WTC11 (cell line): ENCODE results near the gene DUOX1. TPM values are rescaled to one million over a fixed set of nuclear protein-coding genes. Genes with fewer than 3 reads are reported as not detected.

ENCODE experiments used
- ATAC-seq: fragments of 200-7000 bp; cut with Tn5 transposase; 2 replicates; pipeline ENCODE4 v1.10.0; 2021; ENCODE audit warnings: mild to moderate bottlenecking, moderate library complexity
- CTCF ChIA-PET: fragments of 300-600 bp; sonication (Branson Sonifier 250); formaldehyde crosslinking; loops from one replicate; lab custom pipeline; 2021; ENCODE audit warnings: antibody characterized with exemption; lab: Charles Lee
- POLR2A ChIA-PET: fragments of 350-600 bp; sonication (Branson Sonifier 250); formaldehyde crosslinking; loops from one replicate; lab custom pipeline; 2021; ENCODE audit warnings: antibody characterized with exemption; lab: Charles Lee
- DNase-seq: peaks from one replicate; pipeline ENCODE4 v3.0.0; 2021; ENCODE audit warnings: low spot score
- H3K27ac Mint-ChIP-seq: 2 replicates; pipeline ENCODE4 v1.8.0; 2021; ENCODE audit warnings: mixed read lengths
- H3K27me3 Mint-ChIP-seq: 2 replicates; pipeline ENCODE4 v1.8.0; 2021; ENCODE audit warnings: low read depth, mild to moderate bottlenecking, moderate library complexity, mixed read lengths
- H3K36me3 Mint-ChIP-seq: 2 replicates; pipeline ENCODE4 v1.8.0; 2021; ENCODE audit warnings: mixed read lengths
- H3K4me1 Mint-ChIP-seq: 2 replicates; pipeline ENCODE4 v1.8.0; 2022; ENCODE audit warnings: mixed read lengths
- H3K4me3 Mint-ChIP-seq: 2 replicates; pipeline ENCODE4 v1.8.0; 2021; ENCODE audit warnings: mild to moderate bottlenecking, moderate library complexity, mixed read lengths
- H3K9me3 Mint-ChIP-seq: 2 replicates; pipeline ENCODE4 v1.8.0; 2021; ENCODE audit warnings: mixed read lengths
- ETV6 ChIP-seq: sonication (generic); formaldehyde crosslinking; IDR thresholded peaks from 2 replicates; pipeline ENCODE4 v1.8.1; 2022; ENCODE audit warnings: mild to moderate bottlenecking, missing genetic modification reagents
- FOXJ3 ChIP-seq: sonication (generic); formaldehyde crosslinking; IDR thresholded peaks from 2 replicates; pipeline ENCODE4 v1.9.0; 2021; ENCODE audit warnings: missing genetic modification reagents, mild to moderate bottlenecking, borderline replicate concordance
- FOXK1 ChIP-seq: sonication (generic); formaldehyde crosslinking; IDR thresholded peaks from 2 replicates; pipeline ENCODE4 v1.8.0; 2022; ENCODE audit warnings: mild to moderate bottlenecking, moderate library complexity, missing genetic modification reagents
- FOXP1 ChIP-seq: sonication (generic); formaldehyde crosslinking; IDR thresholded peaks from 2 replicates; pipeline ENCODE4 v1.8.0; 2022; ENCODE audit warnings: missing genetic modification reagents, mild to moderate bottlenecking, moderate library complexity, borderline replicate concordance
- GABPB1 ChIP-seq: sonication (generic); formaldehyde crosslinking; IDR thresholded peaks from 2 replicates; pipeline ENCODE4 v1.8.1; 2023; ENCODE audit warnings: mild to moderate bottlenecking, missing genetic modification reagents
- IRF2 ChIP-seq: sonication (generic); formaldehyde crosslinking; IDR thresholded peaks from 2 replicates; pipeline ENCODE4 v1.8.0; 2022; ENCODE audit warnings: low read depth, missing genetic modification reagents, borderline replicate concordance
- NFE2L1 ChIP-seq: sonication (generic); formaldehyde crosslinking; IDR thresholded peaks from 2 replicates; pipeline ENCODE4 v1.8.1; 2023; ENCODE audit warnings: missing genetic modification reagents
- SP1 ChIP-seq: sonication (generic); formaldehyde crosslinking; conservative IDR thresholded peaks from 2 replicates; pipeline ENCODE4 v1.8.1; 2022; ENCODE audit warnings: missing genetic modification reagents
- TEAD4 ChIP-seq: sonication (generic); formaldehyde crosslinking; IDR thresholded peaks from 2 replicates; pipeline ENCODE4 v1.8.0; 2022; ENCODE audit warnings: mild to moderate bottlenecking, missing genetic modification reagents
- ZNF317 ChIP-seq: sonication (generic); formaldehyde crosslinking; IDR thresholded peaks from 2 replicates; pipeline ENCODE4 v1.8.1; 2023; ENCODE audit warnings: low read depth, mild to moderate bottlenecking, moderate library complexity, missing genetic modification reagents, borderline replicate concordance
- ZNF416 ChIP-seq: fragments of 250-450 bp; sonication (Bioruptor Pico); IDR thresholded peaks from 2 replicates; pipeline ENCODE4 v1.9.0; 2021; ENCODE audit warnings: mild to moderate bottlenecking, inconsistent platforms
- ZNF671 ChIP-seq: fragments of 250-450 bp; sonication (Bioruptor Pico); IDR thresholded peaks from 2 replicates; pipeline ENCODE4 v1.8.0; 2021; ENCODE audit warnings: mild to moderate bottlenecking
- total RNA-seq: library from RNA; stranded (reverse); gene quantifications from 3 replicates; pipeline ENCODE4 v1.2.3, GENCODE V29; 2021
- TF ChIP-seq, protein P1 (sequence below): sonication (generic); formaldehyde crosslinking; IDR thresholded peaks from 2 replicates; pipeline ENCODE4 v1.8.1; 2022; ENCODE audit warnings: low read depth, missing genetic modification reagents, borderline replicate concordance
- TF ChIP-seq, protein P2 (sequence below): sonication (generic); formaldehyde crosslinking; IDR thresholded peaks from 2 replicates; pipeline ENCODE4 v1.8.1; 2023; ENCODE audit warnings: mild to moderate bottlenecking, moderate library complexity, missing genetic modification reagents
- TF ChIP-seq, protein P3 (sequence below): fragments of 250-450 bp; sonication (Bioruptor Pico); conservative IDR thresholded peaks from 2 replicates; pipeline ENCODE4 v1.9.0; 2021; ENCODE audit warnings: mild to moderate bottlenecking
- TF ChIP-seq, protein P4 (sequence below): fragments of 250-450 bp; sonication (Bioruptor Pico); IDR thresholded peaks from 2 replicates; pipeline ENCODE4 v1.8.0; 2021; ENCODE audit warnings: mild to moderate bottlenecking
- TF ChIP-seq, protein P5 (sequence below): sonication (generic); formaldehyde crosslinking; IDR thresholded peaks from 2 replicates; pipeline ENCODE4 v1.8.0; 2022; ENCODE audit warnings: mild to moderate bottlenecking, missing genetic modification reagents
- TF ChIP-seq, protein P6 (sequence below): sonication (generic); formaldehyde crosslinking; IDR thresholded peaks from 2 replicates; pipeline ENCODE4 v1.8.1; 2023; ENCODE audit warnings: mild to moderate bottlenecking, missing genetic modification reagents, moderate library complexity
- TF ChIP-seq, protein P7 (sequence below): sonication (generic); formaldehyde crosslinking; IDR thresholded peaks from 2 replicates; pipeline ENCODE4 v1.8.1; 2023; ENCODE audit warnings: mild to moderate bottlenecking, missing genetic modification reagents

Gene DUOX1
- total RNA-seq, 1 experiment from 2014 or later: 1.3 TPM

DNA sequence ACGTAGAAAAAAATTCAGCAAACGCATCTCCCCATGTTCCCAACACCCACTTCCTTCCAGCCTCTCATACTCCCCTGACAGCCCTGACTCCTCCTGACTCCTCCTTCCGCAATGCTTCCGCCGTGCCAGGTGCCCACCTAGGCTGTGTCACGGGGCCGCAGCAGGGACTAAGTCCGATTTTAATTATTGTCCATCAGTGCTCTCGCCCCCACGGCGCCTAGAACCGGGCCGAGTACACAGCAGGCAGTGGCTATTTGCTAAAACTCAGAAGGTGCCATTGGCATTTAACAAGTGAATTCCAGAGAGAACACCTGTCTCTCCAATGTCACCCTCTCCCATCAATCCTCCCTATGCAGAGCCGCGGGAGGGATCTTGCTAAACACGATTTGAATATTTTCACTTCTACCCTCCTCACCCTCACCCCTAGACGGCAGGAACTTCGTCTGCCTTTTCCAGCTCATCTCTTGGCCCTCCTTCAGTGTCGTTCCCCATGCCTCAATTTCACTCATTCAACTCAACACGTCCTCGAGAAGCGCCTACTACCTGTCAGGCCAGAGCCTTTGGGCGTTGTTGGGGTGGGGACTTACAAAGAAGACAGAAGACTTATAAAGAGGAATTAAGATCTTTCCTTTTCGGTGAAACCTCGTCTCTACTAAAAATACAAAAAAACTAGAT, 69.5 kb downstream of the DUOX1 start (continued):
- TF ChIP-seq, protein P1, sequence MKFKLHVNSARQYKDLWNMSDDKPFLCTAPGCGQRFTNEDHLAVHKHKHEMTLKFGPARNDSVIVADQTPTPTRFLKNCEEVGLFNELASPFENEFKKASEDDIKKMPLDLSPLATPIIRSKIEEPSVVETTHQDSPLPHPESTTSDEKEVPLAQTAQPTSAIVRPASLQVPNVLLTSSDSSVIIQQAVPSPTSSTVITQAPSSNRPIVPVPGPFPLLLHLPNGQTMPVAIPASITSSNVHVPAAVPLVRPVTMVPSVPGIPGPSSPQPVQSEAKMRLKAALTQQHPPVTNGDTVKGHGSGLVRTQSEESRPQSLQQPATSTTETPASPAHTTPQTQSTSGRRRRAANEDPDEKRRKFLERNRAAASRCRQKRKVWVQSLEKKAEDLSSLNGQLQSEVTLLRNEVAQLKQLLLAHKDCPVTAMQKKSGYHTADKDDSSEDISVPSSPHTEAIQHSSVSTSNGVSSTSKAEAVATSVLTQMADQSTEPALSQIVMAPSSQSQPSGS (CRISPR knock-in tag): no peak

DNA sequence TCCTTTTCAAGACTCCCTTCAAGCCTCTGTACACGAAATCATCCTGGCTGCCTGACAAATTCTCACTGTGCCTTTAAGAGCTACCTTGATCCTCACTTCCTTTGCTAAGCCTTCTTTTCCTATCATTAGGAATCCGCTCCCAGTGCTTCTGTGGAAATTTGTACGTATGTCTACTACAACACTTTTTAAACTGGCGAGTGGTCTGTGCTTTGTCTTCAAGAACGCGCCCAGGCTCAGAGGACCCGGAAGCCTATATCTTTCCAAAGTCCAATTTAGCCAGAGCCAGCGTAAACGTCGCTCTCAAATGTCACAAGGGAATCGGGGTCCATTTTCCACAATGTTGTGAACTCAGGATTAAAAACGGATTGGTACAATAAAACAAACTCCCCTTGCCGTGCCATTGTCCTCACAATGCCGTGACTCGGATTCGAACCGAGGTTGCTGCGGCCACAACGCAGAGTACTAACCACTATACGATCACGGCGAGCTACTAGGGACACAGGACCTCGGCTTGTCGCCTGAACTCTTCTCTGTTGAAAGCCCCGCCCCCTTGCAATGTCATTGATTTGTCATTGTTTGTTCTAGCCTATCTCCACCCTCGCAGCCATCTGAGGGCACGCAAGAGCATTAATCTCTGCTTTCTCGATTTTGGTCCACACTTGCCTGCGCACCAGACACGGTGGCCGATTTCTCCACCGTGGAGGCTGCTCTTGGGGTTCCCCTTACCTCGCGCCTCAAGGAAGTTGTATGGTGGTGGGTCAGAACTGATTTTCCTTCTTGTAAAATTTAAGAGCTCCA, 70.4 kb downstream of the DUOX1 start:
- peak; percentile 39 for ATAC-seq
- no peak overlapping the region for H3K27ac Mint-ChIP-seq
- TF ChIP-seq, protein P2, sequence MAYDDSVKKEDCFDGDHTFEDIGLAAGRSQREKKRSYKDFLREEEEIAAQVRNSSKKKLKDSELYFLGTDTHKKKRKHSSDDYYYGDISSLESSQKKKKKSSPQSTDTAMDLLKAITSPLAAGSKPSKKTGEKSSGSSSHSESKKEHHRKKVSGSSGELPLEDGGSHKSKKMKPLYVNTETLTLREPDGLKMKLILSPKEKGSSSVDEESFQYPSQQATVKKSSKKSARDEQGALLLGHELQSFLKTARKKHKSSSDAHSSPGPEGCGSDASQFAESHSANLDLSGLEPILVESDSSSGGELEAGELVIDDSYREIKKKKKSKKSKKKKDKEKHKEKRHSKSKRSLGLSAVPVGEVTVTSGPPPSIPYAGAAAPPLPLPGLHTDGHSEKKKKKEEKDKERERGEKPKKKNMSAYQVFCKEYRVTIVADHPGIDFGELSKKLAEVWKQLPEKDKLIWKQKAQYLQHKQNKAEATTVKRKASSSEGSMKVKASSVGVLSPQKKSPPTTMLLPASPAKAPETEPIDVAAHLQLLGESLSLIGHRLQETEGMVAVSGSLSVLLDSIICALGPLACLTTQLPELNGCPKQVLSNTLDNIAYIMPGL: peak; percentile 87; the same call in 1 of the 2 replicates
- TF ChIP-seq FOXP1: no peak
- TF ChIP-seq, protein P3, sequence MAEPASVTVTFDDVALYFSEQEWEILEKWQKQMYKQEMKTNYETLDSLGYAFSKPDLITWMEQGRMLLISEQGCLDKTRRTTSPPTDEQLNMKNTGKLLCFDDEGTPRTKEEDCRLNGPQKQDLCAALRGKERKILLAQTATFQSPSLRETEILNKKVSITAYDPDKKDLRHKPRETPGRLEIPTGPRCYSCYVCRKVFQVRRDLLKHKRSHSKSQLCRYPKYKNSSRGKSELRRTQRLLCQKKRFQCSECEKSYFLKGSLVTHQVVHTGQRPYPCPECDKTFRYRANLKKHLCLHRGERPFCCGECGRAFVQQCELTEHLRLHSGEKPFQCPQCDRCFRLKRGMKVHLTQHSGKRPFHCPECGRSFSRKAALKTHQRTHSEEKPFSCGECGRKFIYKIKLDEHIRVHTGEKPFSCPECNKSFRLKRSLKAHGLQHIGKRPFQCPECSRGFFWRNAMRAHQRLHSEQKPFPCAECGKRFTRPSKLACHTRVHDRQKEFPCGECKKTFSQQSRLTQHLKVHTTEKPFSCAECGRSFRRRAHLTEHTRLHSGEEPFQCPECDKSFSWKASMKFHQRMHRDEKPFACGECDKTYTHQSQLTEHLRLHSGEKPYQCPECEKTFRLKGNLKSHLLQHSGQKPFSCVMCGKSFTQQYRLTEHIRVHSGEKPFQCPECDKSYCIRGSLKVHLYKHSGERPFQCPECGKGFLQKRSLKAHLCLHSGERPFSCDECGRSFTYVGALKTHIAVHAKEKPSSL (CRISPR knock-in tag): no peak
- TF ChIP-seq ZNF416: 0 out of 2 replicates have a peak, but pooled peaks have one; percentile 0
- TF ChIP-seq FOXJ3 (CRISPR knock-in tag): no peak
- peak; percentile 68; the same call in 1 of the 2 replicates for TF ChIP-seq ETV6 (CRISPR knock-in tag)
- TF ChIP-seq, protein P4, sequence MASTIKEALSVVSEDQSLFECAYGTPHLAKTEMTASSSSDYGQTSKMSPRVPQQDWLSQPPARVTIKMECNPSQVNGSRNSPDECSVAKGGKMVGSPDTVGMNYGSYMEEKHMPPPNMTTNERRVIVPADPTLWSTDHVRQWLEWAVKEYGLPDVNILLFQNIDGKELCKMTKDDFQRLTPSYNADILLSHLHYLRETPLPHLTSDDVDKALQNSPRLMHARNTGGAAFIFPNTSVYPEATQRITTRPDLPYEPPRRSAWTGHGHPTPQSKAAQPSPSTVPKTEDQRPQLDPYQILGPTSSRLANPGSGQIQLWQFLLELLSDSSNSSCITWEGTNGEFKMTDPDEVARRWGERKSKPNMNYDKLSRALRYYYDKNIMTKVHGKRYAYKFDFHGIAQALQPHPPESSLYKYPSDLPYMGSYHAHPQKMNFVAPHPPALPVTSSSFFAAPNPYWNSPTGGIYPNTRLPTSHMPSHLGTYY (CRISPR knock-in tag): no peak
- TF ChIP-seq TEAD4 (CRISPR knock-in tag): no peak
- TF ChIP-seq, protein P5, sequence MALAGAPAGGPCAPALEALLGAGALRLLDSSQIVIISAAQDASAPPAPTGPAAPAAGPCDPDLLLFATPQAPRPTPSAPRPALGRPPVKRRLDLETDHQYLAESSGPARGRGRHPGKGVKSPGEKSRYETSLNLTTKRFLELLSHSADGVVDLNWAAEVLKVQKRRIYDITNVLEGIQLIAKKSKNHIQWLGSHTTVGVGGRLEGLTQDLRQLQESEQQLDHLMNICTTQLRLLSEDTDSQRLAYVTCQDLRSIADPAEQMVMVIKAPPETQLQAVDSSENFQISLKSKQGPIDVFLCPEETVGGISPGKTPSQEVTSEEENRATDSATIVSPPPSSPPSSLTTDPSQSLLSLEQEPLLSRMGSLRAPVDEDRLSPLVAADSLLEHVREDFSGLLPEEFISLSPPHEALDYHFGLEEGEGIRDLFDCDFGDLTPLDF (CRISPR knock-in tag): no peak
- peak; percentile 76 for TF ChIP-seq SP1 (CRISPR knock-in tag)
- TF ChIP-seq, protein P6, sequence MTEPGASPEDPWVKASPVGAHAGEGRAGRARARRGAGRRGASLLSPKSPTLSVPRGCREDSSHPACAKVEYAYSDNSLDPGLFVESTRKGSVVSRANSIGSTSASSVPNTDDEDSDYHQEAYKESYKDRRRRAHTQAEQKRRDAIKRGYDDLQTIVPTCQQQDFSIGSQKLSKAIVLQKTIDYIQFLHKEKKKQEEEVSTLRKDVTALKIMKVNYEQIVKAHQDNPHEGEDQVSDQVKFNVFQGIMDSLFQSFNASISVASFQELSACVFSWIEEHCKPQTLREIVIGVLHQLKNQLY: 0 out of 2 replicates have a peak, but pooled peaks have one; percentile 69
- TF ChIP-seq IRF2 (CRISPR knock-in tag): no peak
- peak; percentile 52 for TF ChIP-seq FOXK1 (CRISPR knock-in tag)
- no peak for TF ChIP-seq NFE2L1 (CRISPR knock-in tag)
- TF ChIP-seq, protein P1 (CRISPR knock-in tag): no peak
- no peak for TF ChIP-seq ZNF317 (CRISPR knock-in tag)
- TF ChIP-seq GABPB1: peak; percentile 50
- TF ChIP-seq ZNF671: no peak
- TF ChIP-seq, protein P7, sequence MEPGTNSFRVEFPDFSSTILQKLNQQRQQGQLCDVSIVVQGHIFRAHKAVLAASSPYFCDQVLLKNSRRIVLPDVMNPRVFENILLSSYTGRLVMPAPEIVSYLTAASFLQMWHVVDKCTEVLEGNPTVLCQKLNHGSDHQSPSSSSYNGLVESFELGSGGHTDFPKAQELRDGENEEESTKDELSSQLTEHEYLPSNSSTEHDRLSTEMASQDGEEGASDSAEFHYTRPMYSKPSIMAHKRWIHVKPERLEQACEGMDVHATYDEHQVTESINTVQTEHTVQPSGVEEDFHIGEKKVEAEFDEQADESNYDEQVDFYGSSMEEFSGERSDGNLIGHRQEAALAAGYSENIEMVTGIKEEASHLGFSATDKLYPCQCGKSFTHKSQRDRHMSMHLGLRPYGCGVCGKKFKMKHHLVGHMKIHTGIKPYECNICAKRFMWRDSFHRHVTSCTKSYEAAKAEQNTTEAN: 0 out of 2 replicates have a peak, but pooled peaks have one; percentile 5

More for the DNA sequence above, 70.4 kb downstream of the DUOX1 start:
- Mint-ChIP-seq H3K4me1 (peaks cover 7% of the 10 kb centered on the region), H3K4me3 (no peak overlapping the region), H3K36me3 (no peaks in the 10 kb centered on the region), H3K9me3 (no peaks in the 10 kb centered on the region), H3K27me3 (peaks cover 7% of the 10 kb centered on the region)
- ChIA-PET CTCF (interaction anchor here (0.6 to 9.5 kb wide), 12 partner anchors 12 to 1352 kb away, joined by 3 to 156 read pairs (median 3); partner anchors contain the start of gene SHF), POLR2A (interaction anchor here (0.7 to 1.8 kb wide), 3 partner anchors 32 to 71 kb away, joined by 5 to 6 read pairs (median 6); no protein-coding TSS in a partner anchor)
- peak; percentile 96 for DNase-seq
